ENCODE measurements around the gene TIAM2. TPM values are rescaled to one million over a fixed set of nuclear protein-coding genes. Genes with fewer than 3 reads are reported as not detected.

The TIAM2 gene
- total and polyA plus RNA-seq, 9 of the 15 experiments (the other 6 are each of a cell fraction or from before 2014, with no cell fraction given): 0.73 to 6.5 (median 4.3) TPM

- intact Hi-C loops (cut with micrococcal nuclease): no loop called here
These were observed 13.5 kb downstream of the TIAM2 start for GRCh38 chr6:155008625-155009024.

More at GRCh38 chr6:155008625-155009024, 13.5 kb downstream of the TIAM2 start:
- no peak overlapping the region for H3K9ac ChIP-seq (ENCODE audit: insufficient read depth in 1 of 2, low read depth in 2 of 2, low read length in 2 of 2)
- DNase-seq (ENCODE audit: extremely low read depth in 1 of 4, low spot score in 3 of 4): no peak
- no peak for ATAC-seq
- H4K20me1 ChIP-seq (replicated peaks; ENCODE audit: control insufficient read depth, insufficient read depth, low read length): 0 out of 2 replicates have a peak, but pooled peaks cover 3% of the 10 kb centered on the region
- peaks cover 49 to 68% of the 10 kb centered on the region in 2 experiments for H3K27me3 ChIP-seq (ENCODE audit: control insufficient read depth in 2 of 2, insufficient read depth in 2 of 2, low read length in 2 of 2)
- no peaks in the 10 kb centered on the region for H3K36me3 ChIP-seq (ENCODE audit: control insufficient read depth, insufficient read depth, low read length)
- no peak overlapping the region for H3K4me3 ChIP-seq
- no peaks in the 10 kb centered on the region for H3K79me2 ChIP-seq (ENCODE audit: control insufficient read depth, insufficient read depth, low read length)
- no peak overlapping the region for H3K27ac ChIP-seq (ENCODE audit: extremely low read depth, low read depth, low read length)
- WGBS (ENCODE audit: insufficient coverage, low coverage, missing lambda C conversion rate): 3% methylated on average over 3 of the region's 3 CpGs
- no peaks in the 10 kb centered on the region for H3K9me1 ChIP-seq (ENCODE audit: control insufficient read depth, insufficient read depth, low read length)
- in situ Hi-C loops (cut with MboI): no loop called here
- H3K4me2 ChIP-seq (ENCODE audit: insufficient read depth, low read length): no peak overlapping the region
- BruUV-seq (replicated peaks): no TSS peak
- ChIA-PET POLR2A (interaction anchor here (0.6 kb wide), 1 partner anchor 71 kb away, joined by 3 read pairs; no protein-coding TSS in a partner anchor), CTCF (ENCODE audit: low intra/inter-chr PET ratio) (no interaction called here)
- no peaks in the 10 kb centered on the region for H3K9me3 ChIP-seq (replicated peaks; ENCODE audit: control insufficient read depth, insufficient read depth, low read depth, low read length)
- H3K4me1 ChIP-seq (replicated peaks in 1 of 2; ENCODE audit: control insufficient read depth in 2 of 2, insufficient read depth in 2 of 2, low read length in 2 of 2): no peaks in the 10 kb centered on the region
- no peak for TF ChIP-seq ZNF589 (CRISPR knock-in tag; IDR thresholded peaks at IDR 0.05; ENCODE audit: low read depth)
- no peak for TF ChIP-seq E2F6 (IDR thresholded peaks at IDR 0.05; ENCODE audit: borderline replicate concordance in 1 of 2, extremely low read depth in 1 of 2, insufficient read depth in 1 of 2, insufficient read length in 1 of 2, low read depth in 1 of 2, low read length in 1 of 2, poor library complexity in 1 of 2, severe bottlenecking in 1 of 2)
- TF ChIP-seq MTA3 (IDR thresholded peaks at IDR 0.05; ENCODE audit: borderline replicate concordance): no peak
- no peak for TF ChIP-seq DEAF1 (CRISPR knock-in tag; IDR thresholded peaks at IDR 0.05)
- no peak for TF ChIP-seq HSF4 (CRISPR knock-in tag; IDR thresholded peaks at IDR 0.05; ENCODE audit: borderline replicate concordance)
- no peak for TF ChIP-seq NCOA6 (IDR thresholded peaks at IDR 0.05)
- H2AFZ ChIP-seq (ENCODE audit: low read depth, low read length): no peak overlapping the region
- FAIRE-seq: no peak

Data from K562 (cell line).